ENCODE measurements around the gene TNIK. TPM values are rescaled to one million over a fixed set of nuclear protein-coding genes. Genes with fewer than 3 reads are reported as not detected.
A peak's percentile ranks its signal among the peaks of the same experiment; 100 is the strongest.

The TNIK gene
- total and polyA plus RNA-seq, 10 of the 15 experiments (the other 5 are each of a cell fraction or from before 2014, with no cell fraction given) = 13.9 to 74.3 (median 48.2) TPM

GRCh38 chr3:171206283-171206682 is 253.9 kb downstream of the TNIK start:
- Histone ChIP-seq H3K36me3 (ENCODE audit: control insufficient read depth in 2 of 2, insufficient read depth in 2 of 2, low read length in 1 of 2) (peaks cover 8 to 38% of the 10 kb centered on the region in 2 experiments), H3K4me2 (ENCODE audit: control insufficient read depth, insufficient read depth) (no peak overlapping the region), H3K27ac (ENCODE audit: control insufficient read depth, insufficient read depth) (peak overlapping the region; percentile 10; the same call in 1 of the 2 replicates), H3K4me3 (no peak overlapping the region), H3K27me3 (replicated peaks in 1 of 2; ENCODE audit: control insufficient read depth in 2 of 2, insufficient read depth in 2 of 2, low read length in 1 of 2) (no peaks in the 10 kb centered on the region), H3K4me1 (ENCODE audit: control insufficient read depth, insufficient read depth, low read length) (peaks cover 4% of the 10 kb centered on the region; the same call in 1 of the 2 replicates), H3K9ac (ENCODE audit: control insufficient read depth, insufficient read depth, low read length) (no peak overlapping the region), H3K9me3 (replicated peaks; ENCODE audit: control insufficient read depth, insufficient read depth, low read length) (no peaks in the 10 kb centered on the region; the same call in 2 of the 3 replicates), H2AFZ (ENCODE audit: control insufficient read depth, low read depth, low read length) (no peak overlapping the region), H4K20me1 (ENCODE audit: control insufficient read depth, insufficient read depth) (no peaks in the 10 kb centered on the region), H3K79me2 (ENCODE audit: control insufficient read depth, insufficient read depth, low read length) (peaks cover 1% of the 10 kb centered on the region; the same call in 1 of the 2 replicates)
- WGBS (ENCODE audit: insufficient coverage, insufficient replicate concordance, low lambda C conversion rate, missing lambda C conversion rate) = 60% methylated on average over 1 of the region's 1 CpG
- ChIA-PET SMC1A (ENCODE audit: uncharacterized antibody, unreplicated experiment) (interaction anchor here (0.6 to 4.3 kb wide), 15 partner anchors 9 to 360 kb away, joined by 3 to 33 read pairs (median 5); no protein-coding TSS in a partner anchor), RAD21 (ENCODE audit: unreplicated experiment) (interaction anchor here (1.2 to 1.5 kb wide), 2 partner anchors 17 to 176 kb away, joined by 3 read pairs; no protein-coding TSS in a partner anchor), CTCF (interaction anchor here (1.0 to 3.8 kb wide), 4 partner anchors 13 to 18 kb away, joined by 4 to 13 read pairs (median 9); no protein-coding TSS in a partner anchor), POLR2A (interaction anchor here (1.1 to 1.2 kb wide), 2 partner anchors 18 to 87 kb away, joined by 3 read pairs; no protein-coding TSS in a partner anchor)
- intact Hi-C loops (cut with micrococcal nuclease; ENCODE audit: unreplicated experiment) (no loop called here), in situ Hi-C loops (cut with MboI) (no loop called here)
- FAIRE-seq (no peak), DNase-seq (ENCODE audit: low read depth, low spot score) (peak; percentile 62), ATAC-seq (peak; percentile 83)
- BruUV-seq (replicated peaks) = no TSS peak
- no peak for TF ChIP-seq CHD2 (IDR thresholded peaks at IDR 0.05; ENCODE audit: borderline replicate concordance, low read depth, low read length)
- TF ChIP-seq RB1 (IDR thresholded peaks at IDR 0.05; ENCODE audit: borderline replicate concordance) = no peak
- TF ChIP-seq, protein P1, sequence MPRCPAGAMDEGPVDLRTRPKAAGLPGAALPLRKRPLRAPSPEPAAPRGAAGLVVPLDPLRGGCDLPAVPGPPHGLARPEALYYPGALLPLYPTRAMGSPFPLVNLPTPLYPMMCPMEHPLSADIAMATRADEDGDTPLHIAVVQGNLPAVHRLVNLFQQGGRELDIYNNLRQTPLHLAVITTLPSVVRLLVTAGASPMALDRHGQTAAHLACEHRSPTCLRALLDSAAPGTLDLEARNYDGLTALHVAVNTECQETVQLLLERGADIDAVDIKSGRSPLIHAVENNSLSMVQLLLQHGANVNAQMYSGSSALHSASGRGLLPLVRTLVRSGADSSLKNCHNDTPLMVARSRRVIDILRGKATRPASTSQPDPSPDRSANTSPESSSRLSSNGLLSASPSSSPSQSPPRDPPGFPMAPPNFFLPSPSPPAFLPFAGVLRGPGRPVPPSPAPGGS (IDR thresholded peaks at IDR 0.05; ENCODE audit: borderline replicate concordance, insufficient read depth, low read depth, low read length, poor library complexity, severe bottlenecking) = peak; percentile 57
- no peak for TF ChIP-seq USF2 (IDR thresholded peaks at IDR 0.05; ENCODE audit: borderline replicate concordance, low read depth, low read length)
- peak; percentile 78 for TF ChIP-seq RUNX3 (IDR thresholded peaks at IDR 0.05; ENCODE audit: low read length)
- no peak for TF ChIP-seq SUPT20H (IDR thresholded peaks at IDR 0.05; ENCODE audit: borderline replicate concordance, control insufficient read depth, low read depth, low read length)
- no peak for TF ChIP-seq TAF1 (IDR thresholded peaks at IDR 0.05; ENCODE audit: borderline replicate concordance, low read depth, low read length)
- TF ChIP-seq NR2C2 (IDR thresholded peaks at IDR 0.05; ENCODE audit: borderline replicate concordance, control insufficient read depth, insufficient read length, low read depth) = no peak
- peak; percentile 49; the same call in 1 of the 2 replicates for TF ChIP-seq BCL11A (IDR thresholded peaks at IDR 0.05; ENCODE audit: low read depth, low read length)
- TF ChIP-seq CREB1 (IDR thresholded peaks at IDR 0.05; ENCODE audit: low read depth) = 0 out of 2 replicates have a peak, but pooled peaks have one; percentile 15
- no peak for TF ChIP-seq ZNF592 (IDR thresholded peaks at IDR 0.05)
- TF ChIP-seq WRNIP1 (IDR thresholded peaks at IDR 0.05; ENCODE audit: borderline replicate concordance, low read depth, low read length) = no peak
- no peak for TF ChIP-seq NR2F1 (conservative IDR thresholded peaks at IDR 0.05)
- no peak for TF ChIP-seq HDGF (IDR thresholded peaks at IDR 0.05)
- no peak for TF ChIP-seq SUZ12 (IDR thresholded peaks at IDR 0.05; ENCODE audit: unreplicated experiment)
- TF ChIP-seq TCF3 (IDR thresholded peaks at IDR 0.05; ENCODE audit: borderline replicate concordance, insufficient read depth, low read depth, low read length) = peak; percentile 69; the same call in 1 of the 2 replicates
- peak; percentile 94 for TF ChIP-seq IRF4 (IDR thresholded peaks at IDR 0.05; ENCODE audit: low read depth, low read length)
- peak; percentile 75 for TF ChIP-seq FOXM1 (IDR thresholded peaks at IDR 0.05; ENCODE audit: low read depth, low read length)
- no peak for TF ChIP-seq POLR2A (IDR thresholded peaks at IDR 0.05; ENCODE audit: low read depth, low read length)

Data from GM12878 (cell line).